ENCODE data around the gene LRTM2.

Gene LRTM2

DNA sequence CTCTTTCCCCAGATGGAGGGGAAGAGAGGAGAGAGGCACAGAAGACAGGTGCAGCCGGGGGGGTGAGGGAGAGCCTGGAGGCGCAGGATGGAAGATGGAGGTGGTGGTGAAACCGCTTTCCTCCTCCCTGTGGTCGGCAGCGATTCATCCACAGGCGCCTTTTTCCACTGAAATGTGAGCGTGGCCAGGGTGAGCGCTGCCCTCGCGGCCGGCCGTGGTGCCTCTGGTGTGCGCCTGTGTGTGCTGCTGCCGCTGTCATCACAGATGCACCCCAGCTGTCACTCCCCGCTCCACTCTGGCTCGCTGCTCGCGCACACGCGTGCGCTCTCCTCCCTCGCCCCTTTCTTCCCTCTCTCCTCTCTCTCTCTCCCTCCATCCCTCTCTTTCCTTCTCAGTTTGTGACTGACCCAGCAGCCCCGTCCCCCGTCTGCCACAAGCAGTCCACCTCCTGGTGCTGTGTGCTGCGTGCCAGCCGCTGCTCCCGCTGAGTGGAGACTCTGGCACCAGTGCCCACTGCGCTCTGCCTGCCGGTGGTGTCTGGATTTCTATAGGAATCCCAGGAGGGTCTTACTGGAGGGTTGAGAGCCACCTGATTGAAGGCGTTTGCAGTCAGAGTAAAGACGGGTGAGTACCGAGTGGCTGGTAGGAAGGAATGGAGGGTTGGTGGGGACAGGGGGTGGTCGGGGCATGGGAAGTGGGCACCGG, at the start of gene LRTM2:
TSS of gene LRTM2 (plus strand) at position 375 of the 705 bp plus-strand sequence. CDS start 7,584 bp downstream, outside the sequence.
- no peak for DNase-seq

DNA sequence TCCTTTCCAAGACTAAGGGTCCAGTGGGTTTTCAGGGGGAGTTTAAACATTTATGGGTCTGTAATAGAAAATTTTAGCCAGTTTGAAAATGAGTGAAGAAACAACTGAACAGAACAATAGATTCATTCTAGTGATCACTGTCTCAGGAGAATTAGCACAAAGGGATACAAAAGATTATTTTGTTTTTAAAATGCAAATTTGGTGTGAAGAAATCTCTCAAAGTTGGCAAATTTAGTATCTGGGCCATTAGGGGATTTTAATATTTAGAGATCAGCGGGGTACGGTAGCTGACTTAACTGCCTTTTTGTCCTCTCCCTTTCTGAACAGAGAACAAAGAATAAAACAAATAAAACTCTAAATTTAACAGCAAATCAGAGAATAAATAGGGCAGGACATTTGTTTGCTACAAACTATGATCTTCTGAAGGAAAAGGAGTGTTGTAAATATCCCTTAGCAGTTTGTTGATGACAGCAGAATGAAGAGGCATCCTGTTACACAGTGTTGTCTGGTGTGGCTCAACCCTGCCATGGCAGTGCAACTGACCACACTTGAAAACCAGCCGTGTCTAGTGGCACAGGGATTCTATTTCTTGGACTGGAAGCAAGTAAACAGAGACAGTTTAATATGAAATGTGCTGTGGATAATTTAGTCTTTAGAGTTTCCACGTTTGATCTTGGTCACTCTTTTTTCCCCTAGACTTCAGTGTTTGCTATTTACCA, 46.3 kb upstream of the LRTM2 start:
- DNase-seq: no peak

- DNase-seq: no peak
Measured at GRCh38 chr12:1776170-1776921, 44.0 kb upstream of the LRTM2 start.

DNA sequence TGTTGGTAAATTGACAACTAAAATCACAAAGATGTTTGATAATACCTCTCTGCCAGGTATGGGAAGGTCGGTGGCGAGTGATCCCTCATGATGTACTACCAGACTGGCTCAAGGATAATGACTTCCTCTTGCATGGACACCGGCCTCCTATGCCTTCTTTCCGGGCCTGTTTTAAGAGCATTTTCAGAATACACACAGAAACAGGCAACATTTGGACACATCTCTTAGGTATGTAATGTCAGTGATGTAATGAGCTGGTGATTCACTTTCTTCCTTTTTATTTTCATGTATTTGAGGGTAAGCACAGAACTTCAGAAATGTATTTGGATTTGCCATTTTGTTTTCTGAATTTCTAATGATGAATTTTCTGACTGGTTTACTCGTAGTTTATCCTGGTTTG, 42.6 kb upstream of the LRTM2 start:
- DNase-seq: no peak

DNA sequence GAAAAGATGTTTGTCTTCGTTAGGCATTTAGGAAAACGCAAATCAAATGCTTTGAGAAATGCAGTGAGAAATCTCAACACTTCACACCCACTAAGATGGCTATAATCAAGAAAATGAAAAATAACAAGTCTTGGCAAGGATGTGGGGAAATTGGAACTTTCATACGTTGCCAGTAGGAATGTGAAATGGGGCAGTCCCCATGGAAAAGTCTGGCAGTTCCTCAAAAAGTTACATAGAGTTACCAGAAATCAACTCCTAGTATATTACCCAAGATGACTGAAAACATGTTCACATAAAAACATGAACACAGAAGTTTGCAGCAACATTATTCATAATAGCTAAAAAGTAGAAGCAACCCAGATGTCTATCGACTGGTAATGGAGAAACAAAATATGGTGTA, 41.5 kb upstream of the LRTM2 start:
- DNase-seq: no peak

- no peak for DNase-seq
Measured at GRCh38 chr12:1779783-1780182, 40.6 kb upstream of the LRTM2 start.

DNA sequence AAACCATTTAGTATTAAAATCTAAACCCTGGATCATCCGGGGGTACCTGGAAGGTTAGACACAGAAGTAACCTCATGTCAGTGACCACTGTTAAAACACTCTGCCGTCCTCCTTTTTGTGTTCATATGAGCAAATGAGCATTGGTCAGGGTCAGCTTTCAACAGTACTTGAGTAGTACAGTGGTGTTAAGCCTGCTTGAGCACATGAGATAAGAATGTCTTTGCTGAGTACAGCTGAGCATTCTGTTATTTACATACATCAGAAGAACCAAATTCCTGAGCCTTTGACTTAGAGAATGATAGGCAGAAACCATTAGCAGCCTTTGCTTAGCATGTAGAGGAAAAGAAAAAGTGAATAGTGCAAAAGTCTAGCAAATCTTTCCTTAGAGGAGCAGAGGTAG, 38.6 kb upstream of the LRTM2 start:
- no peak for DNase-seq

DNA sequence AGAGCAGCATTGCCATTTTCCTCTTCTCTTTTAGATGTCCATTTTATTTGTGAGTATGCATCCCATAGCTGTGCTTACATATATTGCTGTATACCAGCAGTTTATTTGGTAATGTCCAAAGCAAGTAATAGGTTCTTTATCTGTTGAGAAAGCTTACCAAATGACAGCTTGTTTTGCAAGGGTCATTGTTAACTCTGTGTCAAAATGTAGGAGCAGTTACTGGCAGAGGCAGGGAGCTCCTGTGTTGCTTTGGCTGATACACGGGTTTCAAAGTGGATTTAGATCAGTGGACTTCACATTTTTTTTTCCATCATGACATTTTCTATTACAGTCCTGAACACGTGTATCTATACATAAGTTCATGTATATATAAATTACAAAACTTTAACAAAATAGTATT, 38.1 kb upstream of the LRTM2 start:
- DNase-seq: no peak

- DNase-seq: no peak
Measured at GRCh38 chr12:1787714-1788113, 32.7 kb upstream of the LRTM2 start.

- no peak for DNase-seq
Measured at GRCh38 chr12:1790444-1790843, 29.9 kb upstream of the LRTM2 start.

DNA sequence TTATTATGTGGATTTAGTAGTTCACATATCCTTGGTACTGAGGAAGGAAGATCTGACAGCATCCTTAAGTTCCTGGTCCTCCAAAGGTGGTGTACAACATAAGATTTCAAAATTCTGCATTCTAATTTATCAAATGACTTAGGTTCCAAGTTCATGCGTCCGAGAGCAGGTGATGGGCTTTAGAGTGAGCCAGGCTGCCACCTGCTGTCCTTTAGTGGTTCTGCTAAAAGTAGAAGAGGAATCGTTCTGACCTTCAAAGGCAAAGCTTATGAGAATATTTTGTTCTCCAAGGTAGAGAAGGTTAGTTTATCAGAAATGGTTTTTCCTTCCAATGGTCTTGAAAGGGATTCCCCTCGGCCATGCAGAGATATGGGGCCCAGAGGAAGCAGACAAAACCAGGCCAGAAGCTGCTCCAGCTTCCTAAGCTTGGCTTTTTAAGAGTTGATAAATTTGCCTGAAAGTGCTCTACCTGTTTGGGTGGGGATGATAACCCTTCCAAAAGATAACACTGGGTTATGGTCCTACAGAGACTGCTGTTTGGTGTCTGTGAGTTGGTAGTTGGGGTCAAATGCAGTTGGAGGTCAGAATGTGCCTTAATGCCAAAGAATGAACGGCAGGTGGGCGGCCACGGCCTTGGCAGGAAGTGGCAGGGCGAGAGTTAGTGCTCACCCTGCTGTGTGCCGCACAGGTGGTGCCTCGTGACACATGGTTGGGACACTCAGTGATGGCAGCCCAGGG, 29.1 kb upstream of the LRTM2 start:
- peak; percentile 78 for DNase-seq

GRCh38 chr12:1792406-1792805, 28.0 kb upstream of the LRTM2 start:
- no peak for DNase-seq

GRCh38 chr12:1793426-1794210, 26.7 kb upstream of the LRTM2 start:
- no peak for DNase-seq

GRCh38 chr12:1794440-1795090, 25.8 kb upstream of the LRTM2 start:
- no peak for DNase-seq

DNA sequence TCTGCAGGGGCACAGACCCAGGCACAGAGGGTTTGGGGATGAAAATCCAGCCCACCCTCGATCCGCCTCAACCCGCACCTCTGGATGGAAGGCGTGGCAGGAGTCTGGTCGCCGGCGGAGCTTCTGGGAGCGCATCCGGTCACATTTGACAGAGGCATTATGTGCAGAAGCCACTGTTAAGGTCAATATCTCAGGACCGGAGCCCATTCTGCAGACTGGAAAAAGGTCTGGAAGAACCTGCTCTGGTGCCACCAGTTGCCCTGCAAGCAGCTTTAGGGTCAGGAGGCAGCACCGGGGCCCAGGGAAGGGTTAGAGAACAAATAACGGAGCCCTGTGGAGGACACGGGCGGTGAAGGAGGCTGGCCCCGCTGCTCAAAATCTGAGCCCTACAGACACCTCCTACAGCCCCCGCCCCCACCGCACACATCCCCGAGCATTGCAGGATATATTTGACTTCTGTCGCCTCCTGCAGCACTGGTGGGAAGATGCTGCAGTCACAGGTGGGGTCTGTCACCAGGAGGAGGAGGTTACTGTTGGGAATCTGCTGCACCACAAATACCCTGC, 25.1 kb upstream of the LRTM2 start:
- DNase-seq: no peak

DNA sequence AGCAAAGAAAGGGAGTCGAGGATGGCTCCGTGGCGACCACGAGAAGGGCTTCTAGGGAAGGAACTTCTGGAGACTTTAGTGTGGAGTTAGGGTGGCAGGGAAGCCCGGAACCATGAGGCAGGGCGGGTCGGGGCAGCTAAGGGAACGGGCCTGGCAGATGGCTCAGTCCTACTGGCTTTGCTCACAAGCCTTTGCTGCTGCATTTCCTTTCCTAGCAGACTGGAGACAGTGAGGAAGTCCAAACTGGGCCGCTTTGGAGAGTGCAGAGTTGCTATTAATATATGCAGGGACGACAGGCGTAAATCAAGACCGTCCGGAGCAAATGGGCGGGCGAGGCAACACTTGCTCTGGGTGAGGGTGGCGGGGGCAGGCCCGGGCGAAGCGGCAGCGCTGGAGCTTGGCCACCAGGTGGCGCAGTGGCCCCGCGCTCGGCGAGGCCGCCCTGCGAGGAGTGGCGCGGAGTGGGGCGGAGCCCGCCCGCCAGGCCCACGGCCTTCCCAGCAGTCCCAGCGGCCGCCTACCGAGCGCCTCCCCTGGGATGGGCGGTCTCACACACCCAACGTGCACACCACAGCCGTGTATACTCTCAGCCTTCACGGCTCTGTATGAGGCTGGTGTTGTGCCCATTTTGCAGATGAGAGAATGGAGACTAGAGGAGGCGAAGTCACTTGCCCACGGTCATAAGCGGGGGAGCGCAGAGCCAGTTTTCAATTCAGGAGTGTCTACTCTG, 24.4 kb upstream of the LRTM2 start:
- peak; percentile 96 for DNase-seq

DNA sequence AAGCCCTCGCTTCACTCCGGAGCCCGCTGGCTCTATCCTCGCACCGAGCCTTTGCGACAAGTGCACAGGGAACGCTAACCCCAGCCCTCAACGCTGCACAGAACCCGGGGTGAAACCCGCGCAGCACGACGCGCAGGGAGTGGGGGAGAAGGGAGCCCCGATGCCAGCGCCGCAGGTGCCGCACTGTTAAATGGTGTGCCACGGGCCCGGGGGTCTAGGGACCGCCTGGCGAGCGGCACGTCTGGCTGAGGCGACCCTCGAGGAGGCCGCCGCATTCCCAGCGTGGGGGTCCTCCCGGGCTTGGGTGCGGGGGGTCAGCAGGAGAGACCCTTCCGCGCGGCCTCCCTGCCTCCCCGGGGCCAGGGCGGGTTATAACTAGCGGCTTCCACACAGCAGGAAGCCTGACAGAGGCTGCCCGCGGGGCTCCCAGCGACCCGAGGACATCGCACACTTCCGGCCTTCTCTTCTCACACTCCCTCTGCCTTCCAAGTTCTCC, 23.8 kb upstream of the LRTM2 start:
- DNase-seq: peak; percentile 70

- peak; percentile 74 for DNase-seq
Measured at GRCh38 chr12:1797011-1797901, 23.1 kb upstream of the LRTM2 start.

DNA sequence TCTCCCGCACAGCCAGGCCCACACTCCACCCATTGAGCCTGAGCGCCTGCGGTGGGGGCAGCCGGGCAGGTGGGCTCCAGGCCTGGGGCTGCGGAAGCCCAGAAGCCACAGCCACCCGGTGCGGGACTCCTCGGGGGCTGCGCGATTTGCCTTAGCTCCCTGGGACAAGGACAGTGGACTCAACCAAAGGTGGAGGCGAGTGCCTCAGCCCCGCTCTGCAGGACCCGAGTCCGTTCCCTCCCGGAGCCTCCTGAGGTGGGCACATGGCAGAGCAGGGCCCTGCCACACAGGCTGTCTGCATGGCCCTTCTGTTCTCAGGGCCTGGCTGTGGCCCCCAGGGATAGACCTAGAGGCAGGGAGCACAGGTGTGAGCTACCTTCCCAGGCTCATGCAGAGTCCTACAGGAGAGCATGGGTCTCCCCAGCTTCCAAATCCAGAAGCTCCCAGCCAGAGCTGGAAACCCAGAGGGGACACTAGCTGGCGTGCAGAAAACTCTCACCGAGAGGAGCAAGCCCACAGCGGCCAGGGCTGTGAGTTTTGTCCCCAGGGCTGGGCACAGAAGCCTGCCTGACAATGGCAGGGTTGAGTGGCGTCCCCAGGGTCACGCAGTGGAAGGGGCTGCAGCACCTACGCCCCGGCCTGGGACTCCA, 22.2 kb upstream of the LRTM2 start:
- no peak for DNase-seq

All from CD4-positive, alpha-beta T cell treated with Interleukin-6 for 4 hours (primary cell).